Measurements from ENCODE around the gene TRMU. TPM values are rescaled to one million over a fixed set of nuclear protein-coding genes. Genes with fewer than 3 reads are reported as not detected.

The TRMU gene
- total RNA-seq (10 to 100 TPM; 29.8 to 37.8 TPM), polyA plus RNA-seq (10 to 100 TPM; 11.3 to 66.4 TPM)
- long read RNA-seq, donor 1, transcript TRMU-201 (11 exons, 1,940 nt): major isoform, 21 of 81 reads
- long read RNA-seq, donor 1, transcript TRMU-207 (11 exons, 1,882 nt): minor isoform, 5 of 81 reads
- long read RNA-seq, donor 1, transcript TRMU-203 (10 exons, 1,830 nt): minor isoform, 6 of 81 reads
- long read RNA-seq, donor 1, partial matches to known transcripts: 18 of 81 reads
- long read RNA-seq, donor 1, other reads (novel, unspliced or antisense): 24 of 81 reads
- long read RNA-seq, donor 2, partial matches to known transcripts: 2 of 27 reads
- long read RNA-seq, donor 2, other reads (novel, unspliced or antisense): 14 of 27 reads

- ATAC-seq (ENCODE audit: low FRiP score) (peak; percentile 96), DNase-seq (peak; percentile 93 to 95)
- Histone ChIP-seq H3K4me3 (ENCODE audit: low read length in 2 of 2) (peak within 1 kb of the TSS; percentile 50 to 80), H3K36me3 (ENCODE audit: control insufficient read depth in 1 of 2, insufficient read depth in 2 of 2, low read length in 1 of 2) (peaks cover 0 to 4% of the 10 kb centered on the region in 2 donors), H3K9me3 (ENCODE audit: control insufficient read depth, low read length) (no peaks in the 10 kb centered on the region), H3K4me1 (ENCODE audit: control insufficient read depth in 1 of 2, insufficient read depth in 2 of 2, low read length in 2 of 2) (peaks cover 0 to 3% of the 10 kb centered on the region in 2 donors), H3K27me3 (ENCODE audit: control insufficient read depth in 1 of 2, insufficient read depth in 2 of 2, low read length in 1 of 2) (no peaks in the 10 kb centered on the region), H3K27ac (ENCODE audit: low read depth in 1 of 2, low read length in 2 of 2) (peak within 1 kb of the TSS; percentile 8 to 52)
- intact Hi-C loops (cut with DNase I): no loop called here
- 0 to 1% methylated on average over 79 to 93 of the region's 93 CpGs for WGBS, 2 donors
Measured at GRCh38 chr22:46335201-46336118, at the start of gene TRMU. TSS of gene TRMU (plus strand) at chr22:46335714. CDS start at chr22:46335765, 51 bp downstream.

- no peaks in the 10 kb centered on the region for H3K9me3 ChIP-seq (ENCODE audit: control insufficient read depth, low read length)
- no peak overlapping the region for H3K27ac ChIP-seq (ENCODE audit: low read depth in 1 of 2, low read length in 2 of 2)
- H3K4me1 ChIP-seq (ENCODE audit: control insufficient read depth in 1 of 2, insufficient read depth in 2 of 2, low read length in 2 of 2): no peaks in the 10 kb centered on the region
- no peak for ATAC-seq (ENCODE audit: low FRiP score)
- WGBS, 2 donors: 90 to 93% methylated on average over 3 of the region's 3 CpGs
- H3K36me3 ChIP-seq (ENCODE audit: control insufficient read depth in 1 of 2, insufficient read depth in 2 of 2, low read length in 1 of 2): peaks cover 0 to 7% of the 10 kb centered on the region in 2 donors
- no peak for DNase-seq
- intact Hi-C loops (cut with DNase I): no loop called here
- no peaks in the 10 kb centered on the region for H3K27me3 ChIP-seq (ENCODE audit: control insufficient read depth in 1 of 2, insufficient read depth in 2 of 2, low read length in 1 of 2)
- H3K4me3 ChIP-seq (ENCODE audit: low read length in 2 of 2): no peak overlapping the region
Measured at GRCh38 chr22:46286006-46286405, 49.5 kb upstream of the TRMU start.

- peaks cover 0 to 4% of the 10 kb centered on the region in 2 donors for H3K36me3 ChIP-seq (ENCODE audit: control insufficient read depth in 1 of 2, insufficient read depth in 2 of 2, low read length in 1 of 2)
- no peaks in the 10 kb centered on the region for H3K4me1 ChIP-seq (ENCODE audit: control insufficient read depth in 1 of 2, insufficient read depth in 2 of 2, low read length in 2 of 2)
- H3K27me3 ChIP-seq (ENCODE audit: control insufficient read depth in 1 of 2, insufficient read depth in 2 of 2, low read length in 1 of 2): no peaks in the 10 kb centered on the region
- no peak overlapping the region for H3K27ac ChIP-seq (ENCODE audit: low read depth in 1 of 2, low read length in 2 of 2)
- DNase-seq (peak in 1 of 2 donors; percentile 59), ATAC-seq (ENCODE audit: low FRiP score) (no peak)
- no peaks in the 10 kb centered on the region for H3K9me3 ChIP-seq (ENCODE audit: control insufficient read depth, low read length)
- no peak overlapping the region for H3K4me3 ChIP-seq (ENCODE audit: low read length in 2 of 2)
- intact Hi-C loops (cut with DNase I): no loop called here
- WGBS, 2 donors: 91 to 95% methylated on average over 15 of the region's 15 CpGs
Measured at GRCh38 chr22:46286941-46287872, 48.3 kb upstream of the TRMU start.

- WGBS, 2 donors: 80 to 84% methylated on average over 24 of the region's 24 CpGs
- Histone ChIP-seq H3K27ac (ENCODE audit: low read depth in 1 of 2, low read length in 2 of 2) (no peak overlapping the region), H3K4me3 (ENCODE audit: low read length in 2 of 2) (no peak overlapping the region), H3K27me3 (ENCODE audit: control insufficient read depth in 1 of 2, insufficient read depth in 2 of 2, low read length in 1 of 2) (no peaks in the 10 kb centered on the region), H3K4me1 (ENCODE audit: control insufficient read depth in 1 of 2, insufficient read depth in 2 of 2, low read length in 2 of 2) (no peaks in the 10 kb centered on the region), H3K9me3 (ENCODE audit: control insufficient read depth, low read length) (no peaks in the 10 kb centered on the region), H3K36me3 (ENCODE audit: control insufficient read depth in 1 of 2, insufficient read depth in 2 of 2, low read length in 1 of 2) (peaks cover 0 to 3% of the 10 kb centered on the region in 2 donors)
- intact Hi-C loops (cut with DNase I): no loop called here
- ATAC-seq (ENCODE audit: low FRiP score) (no peak), DNase-seq (peak; percentile 76 to 78)
Measured at GRCh38 chr22:46287873-46288751, 47.4 kb upstream of the TRMU start.

- intact Hi-C loops (cut with DNase I): no loop called here
- ATAC-seq (ENCODE audit: low FRiP score): no peak
- Histone ChIP-seq H3K27me3 (ENCODE audit: control insufficient read depth in 1 of 2, insufficient read depth in 2 of 2, low read length in 1 of 2) (no peaks in the 10 kb centered on the region), H3K4me1 (ENCODE audit: control insufficient read depth in 1 of 2, insufficient read depth in 2 of 2, low read length in 2 of 2) (no peaks in the 10 kb centered on the region), H3K9me3 (ENCODE audit: control insufficient read depth, low read length) (no peaks in the 10 kb centered on the region), H3K36me3 (ENCODE audit: control insufficient read depth in 1 of 2, insufficient read depth in 2 of 2, low read length in 1 of 2) (peaks cover 0 to 3% of the 10 kb centered on the region in 2 donors), H3K27ac (ENCODE audit: low read depth in 1 of 2, low read length in 2 of 2) (no peak overlapping the region), H3K4me3 (ENCODE audit: low read length in 2 of 2) (no peak overlapping the region)
- 83 to 90% methylated on average over 7 of the region's 7 CpGs for WGBS, 2 donors
- DNase-seq: peak in 1 of 2 donors; percentile 37
Measured at GRCh38 chr22:46288846-46289243, 46.7 kb upstream of the TRMU start.

- intact Hi-C loops (cut with DNase I): no loop called here
- H3K4me3 ChIP-seq (ENCODE audit: low read length in 2 of 2): no peak overlapping the region
- no peaks in the 10 kb centered on the region for H3K9me3 ChIP-seq (ENCODE audit: control insufficient read depth, low read length)
- ATAC-seq (ENCODE audit: low FRiP score) (no peak), DNase-seq (peak in 1 of 2 donors; percentile 73)
- peaks cover 0 to 3% of the 10 kb centered on the region in 2 donors for H3K36me3 ChIP-seq (ENCODE audit: control insufficient read depth in 1 of 2, insufficient read depth in 2 of 2, low read length in 1 of 2)
- 87 to 88% methylated on average over 33 of the region's 33 CpGs for WGBS, 2 donors
- no peak overlapping the region for H3K27ac ChIP-seq (ENCODE audit: low read depth in 1 of 2, low read length in 2 of 2)
- no peaks in the 10 kb centered on the region for H3K27me3 ChIP-seq (ENCODE audit: control insufficient read depth in 1 of 2, insufficient read depth in 2 of 2, low read length in 1 of 2)
- no peaks in the 10 kb centered on the region for H3K4me1 ChIP-seq (ENCODE audit: control insufficient read depth in 1 of 2, insufficient read depth in 2 of 2, low read length in 2 of 2)
Measured at GRCh38 chr22:46289244-46289891, 46.1 kb upstream of the TRMU start.

GRCh38 chr22:46290121-46290842, 45.2 kb upstream of the TRMU start:
- intact Hi-C loops (cut with DNase I): no loop called here
- Histone ChIP-seq H3K4me3 (ENCODE audit: low read length in 2 of 2) (no peak overlapping the region), H3K9me3 (ENCODE audit: control insufficient read depth, low read length) (no peaks in the 10 kb centered on the region), H3K4me1 (ENCODE audit: control insufficient read depth in 1 of 2, insufficient read depth in 2 of 2, low read length in 2 of 2) (no peaks in the 10 kb centered on the region), H3K27me3 (ENCODE audit: control insufficient read depth in 1 of 2, insufficient read depth in 2 of 2, low read length in 1 of 2) (no peaks in the 10 kb centered on the region), H3K36me3 (ENCODE audit: control insufficient read depth in 1 of 2, insufficient read depth in 2 of 2, low read length in 1 of 2) (peaks cover 0 to 3% of the 10 kb centered on the region in 2 donors), H3K27ac (ENCODE audit: low read depth in 1 of 2, low read length in 2 of 2) (no peak overlapping the region)
- ATAC-seq (ENCODE audit: low FRiP score): no peak
- WGBS, 2 donors: 94 to 96% methylated on average over 17 of the region's 17 CpGs
- DNase-seq: peak in 1 of 2 donors; percentile 60
